Esophagus squamous epithelium (tissue), 5 donors: ENCODE measurements around the gene SLC7A5. TPM values are rescaled to one million over a fixed set of nuclear protein-coding genes. Genes with fewer than 3 reads are reported as not detected.
"Not testable (repeated sequence)": the region's sequence is repeated elsewhere in the genome, so short reads cannot be mapped to it uniquely, and the experiment has no call there.

Experiments used
- DNase-seq: peaks from one replicate; lab custom pipeline; 2025; lab: John Stamatoyannopoulos, UW
- H3K27ac ChIP-seq, 4 donors: fragments of 200-600 bp; sonication (generic); one replicate each; pipeline ENCODE4 v1.5.1; 2016 to 2019; ENCODE audit warnings: mild to moderate bottlenecking in 1 of 4
- H3K27me3 ChIP-seq, 4 donors: fragments of 200-600 bp; sonication (generic); 1 replicate in 3 of 4; 2 replicates in 1 of 4; pipeline versions ENCODE4 v1.5.1 to v1.6.0; 2017 to 2021; ENCODE audit warnings: antibody characterized with exemption in 1 of 4
- H3K36me3 ChIP-seq, 3 donors: fragments of 200-600 bp; sonication (generic); one replicate each; pipeline ENCODE4 v1.5.1; 2016 to 2019
- H3K4me1 ChIP-seq, 3 donors: fragments of 200-600 bp; sonication (generic); one replicate each; pipeline ENCODE4 v1.5.1; 2017 to 2019
- H3K4me3 ChIP-seq, 4 donors: fragments of 200-600 bp; sonication (generic); 1 replicate in 3 of 4; 2 replicates in 1 of 4; pipeline ENCODE4 v1.5.1; 2016 to 2019; ENCODE audit warnings: mild to moderate bottlenecking in 2 of 4, moderate library complexity in 1 of 4
- H3K9me3 ChIP-seq, 3 donors: fragments of 200-600 bp; sonication (generic); one replicate each; pipeline ENCODE4 v1.5.1; 2016 to 2019
- POLR2A ChIP-seq, 4 donors: fragments of 450-650 bp; IDR thresholded peaks; one replicate each; pipeline ENCODE4 v1.6.1; 2017; ENCODE audit warnings: antibody characterized with exemption in 4 of 4, mild to moderate bottlenecking in 4 of 4, moderate library complexity in 3 of 4
- WGBS, 2 donors: methylation state at CpG; one replicate each; pipeline ENCODE4 v1.1.5; 2018; 5-methylcytosine and 5-hydroxymethylcytosine counted together
- intact Hi-C: fragments of 100-400 bp; cut with DNase I; formaldehyde crosslinking; loops from one replicate; pipeline ENCODE4 v1.15.0; 2022
- total RNA-seq, 4 donors: library from RNA; depleted of rRNA; stranded (reverse); fragments of >200 nt; gene quantifications; one replicate each; pipeline ENCODE4 v1.1.0, GENCODE V29; 2016
- TF ChIP-seq, protein P1 (sequence below), 6 experiments: fragments of 450-650 bp in 4 of 6; fragments of 200-600 bp in 2 of 6; sonication (generic) in 2 of 6; IDR thresholded peaks; one replicate each; pipeline ENCODE4 v1.5.1; 2016 to 2019; ENCODE audit warnings: antibody characterized with exemption in 6 of 6, mild to moderate bottlenecking in 4 of 6, moderate library complexity in 4 of 6
- donor health status: DM: yes; HTN: yes; CAD: no.

Gene SLC7A5
- total RNA-seq, 4 donors from 2014 or later = 75.3 to 179 (median 145) TPM

DNA sequence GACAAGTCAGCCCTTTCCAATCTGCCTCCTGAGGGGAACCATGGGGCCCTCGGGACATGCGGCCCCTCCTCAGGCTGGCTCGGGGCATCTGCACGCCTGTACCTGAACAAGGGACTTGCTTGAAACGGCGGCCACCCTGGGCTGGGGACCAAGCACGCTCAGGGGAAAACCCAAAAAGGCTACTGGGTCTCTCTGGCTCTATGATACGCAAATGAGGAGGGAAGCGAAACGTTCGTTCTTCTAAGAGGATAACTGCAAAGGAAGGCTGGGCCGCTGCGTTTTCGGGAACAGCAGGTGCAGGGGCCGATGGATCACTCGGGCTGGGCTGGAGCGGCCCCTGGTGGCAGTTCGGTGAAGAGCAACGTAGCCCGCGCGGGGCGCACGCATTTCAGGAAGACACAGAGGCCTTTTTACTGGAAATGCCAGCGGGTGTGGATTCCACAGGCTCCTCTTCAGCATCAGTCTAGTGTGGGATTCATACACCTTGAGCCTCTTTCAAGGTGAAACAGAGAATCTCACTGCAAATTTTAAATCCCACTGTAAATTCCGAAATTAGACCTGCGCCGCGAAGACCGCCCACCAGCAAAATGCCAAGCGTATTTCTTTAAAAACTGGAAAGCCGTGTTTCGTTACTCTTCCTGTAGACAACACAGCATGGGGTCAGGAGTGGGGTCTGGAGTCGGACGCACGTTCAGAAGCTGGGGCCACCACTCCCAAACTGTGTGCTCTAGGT, 40.1 kb upstream of the SLC7A5 start:
- WGBS, 2 donors = 43 to 49% methylated on average over 20 to 22 of the region's 36 CpGs
- peaks cover 0 to 63% (median 0%) of the 10 kb centered on the region in 4 donors for H3K27me3 ChIP-seq
- H3K9me3 ChIP-seq, H3K27ac ChIP-seq, intact Hi-C loops, DNase-seq, H3K36me3 ChIP-seq, H3K4me3 ChIP-seq: not testable (repeated sequence)
- TF ChIP-seq, protein P1, sequence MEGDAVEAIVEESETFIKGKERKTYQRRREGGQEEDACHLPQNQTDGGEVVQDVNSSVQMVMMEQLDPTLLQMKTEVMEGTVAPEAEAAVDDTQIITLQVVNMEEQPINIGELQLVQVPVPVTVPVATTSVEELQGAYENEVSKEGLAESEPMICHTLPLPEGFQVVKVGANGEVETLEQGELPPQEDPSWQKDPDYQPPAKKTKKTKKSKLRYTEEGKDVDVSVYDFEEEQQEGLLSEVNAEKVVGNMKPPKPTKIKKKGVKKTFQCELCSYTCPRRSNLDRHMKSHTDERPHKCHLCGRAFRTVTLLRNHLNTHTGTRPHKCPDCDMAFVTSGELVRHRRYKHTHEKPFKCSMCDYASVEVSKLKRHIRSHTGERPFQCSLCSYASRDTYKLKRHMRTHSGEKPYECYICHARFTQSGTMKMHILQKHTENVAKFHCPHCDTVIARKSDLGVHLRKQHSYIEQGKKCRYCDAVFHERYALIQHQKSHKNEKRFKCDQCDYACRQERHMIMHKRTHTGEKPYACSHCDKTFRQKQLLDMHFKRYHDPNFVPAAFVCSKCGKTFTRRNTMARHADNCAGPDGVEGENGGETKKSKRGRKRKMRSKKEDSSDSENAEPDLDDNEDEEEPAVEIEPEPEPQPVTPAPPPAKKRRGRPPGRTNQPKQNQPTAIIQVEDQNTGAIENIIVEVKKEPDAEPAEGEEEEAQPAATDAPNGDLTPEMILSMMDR (IDR thresholded peaks at IDR 0.05) = peak; percentile 85 to 93 (median 90)
- peaks cover 0 to 12% (median 2%) of the 10 kb centered on the region in 3 donors for H3K4me1 ChIP-seq

DNA sequence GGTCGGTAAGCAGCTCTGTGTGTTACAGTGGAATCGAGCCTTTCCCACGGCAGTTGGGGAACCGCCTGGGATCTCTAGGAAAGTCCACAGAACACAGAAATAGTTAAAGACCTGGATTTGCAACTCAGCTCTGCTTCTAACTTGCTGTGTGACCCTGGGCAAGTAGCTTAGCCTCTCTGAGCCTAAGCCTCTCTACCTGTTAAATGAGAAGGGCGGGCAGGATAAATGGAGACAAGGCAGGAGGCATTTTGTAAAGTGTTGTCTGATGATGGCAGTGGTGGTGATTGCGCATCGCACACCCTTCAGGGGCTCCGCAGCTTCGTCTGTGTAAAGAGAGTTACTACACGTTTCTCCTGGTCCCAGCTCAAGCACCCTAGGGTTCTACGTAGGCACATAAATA, 38.8 kb upstream of the SLC7A5 start:
- H3K27ac ChIP-seq, intact Hi-C loops, H3K36me3 ChIP-seq, DNase-seq, H3K9me3 ChIP-seq, H3K4me3 ChIP-seq: not testable (repeated sequence)
- WGBS, 2 donors = 82 to 89% methylated on average over 8 to 11 of the region's 11 CpGs
- Histone ChIP-seq H3K27me3 (peaks cover 0 to 51% (median 0%) of the 10 kb centered on the region in 4 donors), H3K4me1 (peaks cover 0 to 12% (median 2%) of the 10 kb centered on the region in 3 donors)

DNA sequence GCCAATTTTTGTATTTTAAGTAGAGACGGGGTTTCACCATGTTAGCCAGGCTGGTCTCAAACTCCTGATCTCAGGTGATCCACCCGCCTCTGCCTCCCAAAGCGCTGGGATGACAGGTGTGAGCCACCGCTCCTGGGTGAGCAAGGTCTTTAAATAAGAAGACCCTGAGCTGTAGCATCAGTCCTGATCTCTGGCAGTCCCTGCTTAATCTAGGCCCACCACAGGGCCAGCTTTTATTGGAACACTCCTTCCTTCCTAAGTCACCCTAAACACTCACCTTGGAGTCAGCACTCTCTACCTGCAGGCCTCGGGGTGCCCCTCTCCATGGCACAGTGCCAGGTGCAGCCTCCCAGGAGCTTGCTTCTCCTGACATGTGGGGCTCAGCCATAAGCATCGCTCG, 36.2 kb upstream of the SLC7A5 start:
- intact Hi-C loops, H3K9me3 ChIP-seq, H3K36me3 ChIP-seq, H3K4me3 ChIP-seq, H3K4me1 ChIP-seq, DNase-seq, H3K27ac ChIP-seq: not testable (repeated sequence)
- H3K27me3 ChIP-seq = peaks cover 0 to 38% (median 0%) of the 10 kb centered on the region in 4 donors
- 29 to 83% methylated on average over 1 to 3 of the region's 7 CpGs for WGBS, 2 donors

DNA sequence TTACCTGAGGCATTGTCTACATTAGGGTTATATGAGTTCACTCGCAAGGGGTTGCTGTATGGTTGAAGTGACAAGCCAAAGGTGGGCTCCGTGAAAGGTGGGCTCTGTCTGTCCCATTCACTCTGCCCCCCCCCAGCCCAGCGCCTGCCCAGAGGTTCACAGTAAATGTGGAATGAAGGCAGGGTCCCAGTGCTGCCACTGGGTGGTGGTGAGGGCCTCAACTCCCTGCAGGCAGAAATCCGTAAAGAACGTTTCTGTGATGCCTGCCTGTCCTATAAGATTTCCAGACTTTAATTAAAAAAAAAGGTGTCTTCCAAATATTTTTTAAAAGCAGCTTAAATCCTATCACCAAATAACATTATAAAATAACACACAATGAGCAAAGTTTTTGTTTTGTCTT, 35.7 kb upstream of the SLC7A5 start:
- peaks cover 0 to 42% (median 0%) of the 10 kb centered on the region in 4 donors for H3K27me3 ChIP-seq
- DNase-seq, H3K4me3 ChIP-seq, H3K4me1 ChIP-seq, H3K9me3 ChIP-seq, H3K36me3 ChIP-seq, intact Hi-C loops, H3K27ac ChIP-seq: not testable (repeated sequence)
- WGBS, 2 donors = 71 to 83% methylated on average over 2 to 3 of the region's 5 CpGs

DNA sequence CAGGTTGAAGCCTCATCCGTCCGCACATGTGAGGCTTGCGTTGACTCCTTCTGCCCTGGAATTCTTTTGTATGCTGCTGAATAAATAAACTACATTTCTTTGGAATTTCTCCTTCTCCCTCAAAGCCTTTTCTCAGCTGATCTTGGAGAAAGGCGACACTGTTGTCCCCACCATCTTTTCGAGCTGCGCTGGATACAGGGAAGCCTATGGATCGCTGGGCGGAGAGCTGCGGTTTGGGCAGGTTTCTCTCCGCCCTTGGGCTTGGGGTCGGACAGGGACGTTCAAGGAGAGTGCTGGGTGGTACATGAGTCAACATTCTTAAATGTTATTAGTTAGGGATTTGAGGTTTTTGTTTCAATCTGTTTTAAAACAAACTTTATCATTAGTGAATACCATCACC, 31.2 kb upstream of the SLC7A5 start:
- H3K36me3 ChIP-seq, H3K4me3 ChIP-seq, DNase-seq, H3K9me3 ChIP-seq, H3K27ac ChIP-seq, intact Hi-C loops: not testable (repeated sequence)
- 70 to 75% methylated on average over 12 of the region's 12 CpGs for WGBS, 2 donors
- Histone ChIP-seq H3K4me1 (peaks cover 0 to 21% (median 3%) of the 10 kb centered on the region in 3 donors), H3K27me3 (peaks cover 0 to 32% (median 0%) of the 10 kb centered on the region in 4 donors)

DNA sequence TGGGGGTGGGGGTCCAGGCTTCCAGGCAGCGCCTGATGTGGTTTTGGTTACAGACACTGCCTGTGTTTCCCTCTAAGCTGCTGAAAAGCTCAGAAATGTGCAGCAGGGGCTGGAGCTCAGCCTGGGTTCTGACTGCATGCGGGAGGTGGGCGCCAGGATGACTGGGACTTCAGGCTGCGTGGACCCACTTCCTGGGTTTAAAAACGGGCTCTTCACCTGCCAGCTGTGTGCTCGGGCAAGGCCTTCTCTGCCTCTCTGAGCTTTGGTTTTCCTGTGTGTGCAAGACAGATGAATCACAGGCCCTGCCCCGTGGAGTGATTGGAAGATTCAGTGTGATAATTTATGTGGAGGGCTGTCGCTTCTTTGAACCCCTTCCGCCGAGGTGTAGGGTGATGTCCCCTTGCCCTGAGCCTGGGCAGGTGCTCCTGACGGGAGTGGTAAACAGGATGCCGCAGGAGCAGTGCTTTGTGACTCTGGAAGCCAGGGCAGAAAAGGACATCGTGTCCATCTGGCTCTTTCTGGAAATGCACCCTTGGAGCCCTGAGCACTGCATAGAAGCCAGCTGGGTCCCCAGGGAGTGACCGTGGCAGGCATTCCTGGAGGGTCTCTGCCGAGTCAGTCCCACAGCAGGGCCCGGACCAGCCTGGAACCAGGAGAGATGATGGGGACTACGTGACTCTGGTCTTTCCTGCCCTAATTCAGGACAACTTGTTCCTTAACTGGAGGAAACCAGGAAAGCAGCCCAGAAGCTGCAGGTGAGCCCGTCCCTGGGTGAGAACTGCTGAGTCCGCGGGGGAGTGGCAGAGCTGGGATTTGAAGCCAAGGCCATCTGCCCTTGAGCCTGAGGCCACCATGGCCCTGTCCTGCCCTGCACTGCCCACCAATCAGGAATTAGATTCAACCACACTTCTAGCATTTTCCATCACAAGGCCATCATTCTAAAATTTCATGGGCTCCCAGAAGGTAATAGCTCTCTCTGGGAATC, 28.5 kb upstream of the SLC7A5 start:
- Histone ChIP-seq H3K27ac (peak overlapping the region in 2 of 4 donors; percentile 9 to 57), H3K36me3 (no peaks in the 10 kb centered on the region), H3K27me3 (peaks cover 0 to 32% (median 0%) of the 10 kb centered on the region in 4 donors), H3K9me3 (no peaks in the 10 kb centered on the region), H3K4me1 (peaks cover 0 to 31% (median 3%) of the 10 kb centered on the region in 3 donors), H3K4me3 (no peak overlapping the region)
- TF ChIP-seq, protein P1 (IDR thresholded peaks at IDR 0.05) = no peak
- TF ChIP-seq POLR2A (IDR thresholded peaks at IDR 0.05) = no peak
- DNase-seq = no peak
- intact Hi-C loops = no loop called here
- WGBS, 2 donors = 71% methylated on average over 4 to 15 of the region's 20 CpGs

DNA sequence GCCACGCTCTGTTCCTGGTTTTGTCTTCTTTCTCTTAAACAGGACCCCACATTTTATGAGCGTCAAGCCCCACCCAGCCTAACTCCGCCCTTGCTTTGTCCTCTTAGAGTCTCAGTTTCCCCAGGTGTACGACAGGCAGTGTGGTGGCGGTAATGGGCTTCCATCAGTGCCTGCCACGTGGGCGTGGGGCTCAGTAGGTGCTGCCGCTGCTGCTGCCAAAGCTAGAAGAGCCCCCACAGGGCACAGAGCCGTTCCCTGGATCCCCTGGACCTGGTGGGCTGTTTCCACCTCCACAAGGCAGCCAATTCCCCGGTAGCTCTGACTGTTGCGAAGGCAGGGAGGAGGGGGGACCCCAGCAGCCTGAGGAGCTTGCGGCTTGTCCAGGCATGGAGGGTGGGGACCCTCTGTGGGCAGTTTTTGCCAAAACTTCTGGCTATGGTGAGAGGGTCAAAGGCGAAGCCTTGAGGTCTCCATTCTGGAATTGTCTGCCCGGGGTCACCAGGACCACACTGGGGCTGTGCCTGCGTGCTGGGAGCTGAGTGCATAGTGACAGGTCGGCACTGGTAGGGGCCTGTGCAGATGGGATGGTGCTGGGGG, 27.7 kb upstream of the SLC7A5 start:
- H3K9me3 ChIP-seq, H3K4me3 ChIP-seq, H3K36me3 ChIP-seq, intact Hi-C loops, DNase-seq: not testable (repeated sequence)
- Histone ChIP-seq H3K27me3 (peaks cover 0 to 32% (median 0%) of the 10 kb centered on the region in 4 donors), H3K4me1 (peaks cover 0 to 31% (median 3%) of the 10 kb centered on the region in 3 donors), H3K27ac (peak overlapping the region in 2 of 4 donors; percentile 2 to 57)
- WGBS, 2 donors = 72 to 73% methylated on average over 2 to 11 of the region's 16 CpGs

DNA sequence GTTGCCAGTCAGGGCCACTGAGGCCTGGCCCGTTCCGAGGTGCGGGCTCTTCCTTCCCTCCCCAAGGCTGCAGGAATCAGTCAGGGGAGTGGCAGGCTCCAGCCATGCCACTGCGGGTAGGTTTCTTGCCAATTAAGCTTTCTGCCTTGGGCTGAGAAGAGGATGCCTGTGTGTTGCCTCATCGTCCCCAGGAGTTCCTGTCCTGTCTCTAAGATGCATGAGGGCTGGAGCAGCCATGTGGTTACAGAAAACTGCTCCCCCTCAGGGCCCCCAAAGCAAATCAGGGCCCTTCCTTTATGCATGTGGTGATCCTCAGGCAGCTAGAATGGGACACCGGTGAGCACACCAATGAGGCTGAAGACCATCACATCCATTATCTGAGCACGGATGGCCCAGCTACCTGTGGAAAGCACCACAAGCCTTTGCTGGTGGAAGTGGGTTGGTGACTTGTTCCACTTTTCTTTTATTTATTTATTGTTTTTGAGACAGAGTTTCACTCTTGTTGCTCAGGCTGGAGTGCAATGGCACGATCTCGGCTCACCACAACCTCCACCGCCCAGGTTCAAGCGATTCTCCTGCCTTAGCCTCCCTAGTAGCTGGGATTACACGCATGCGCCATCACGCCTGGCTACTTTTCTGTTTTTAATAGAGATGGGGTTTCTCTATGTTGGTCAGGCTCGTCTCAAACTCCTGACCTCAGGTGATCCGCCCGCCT, 27.0 kb upstream of the SLC7A5 start:
- H3K27ac ChIP-seq = peak overlapping the region in 2 of 4 donors; percentile 49 to 57
- not testable (repeated sequence) for H3K4me3 ChIP-seq

More for the DNA sequence above, 27.0 kb upstream of the SLC7A5 start:
- DNase-seq, H3K36me3 ChIP-seq, H3K9me3 ChIP-seq, intact Hi-C loops: not testable (repeated sequence)
- 64 to 75% methylated on average over 13 to 16 of the region's 17 CpGs for WGBS, 2 donors
- Histone ChIP-seq H3K4me1 (peaks cover 0 to 31% (median 3%) of the 10 kb centered on the region in 3 donors), H3K27me3 (peaks cover 0 to 32% (median 0%) of the 10 kb centered on the region in 4 donors)
